A673 (cell line): ENCODE data around the gene NBPF3. TPM values are rescaled to one million over a fixed set of nuclear protein-coding genes. Genes with fewer than 3 reads are reported as not detected.
"Not testable (repeated sequence)": the region's sequence is repeated elsewhere in the genome, so short reads cannot be mapped to it uniquely, and the experiment has no call there.

Experiments
- BruUV-seq: library from RNA; stranded (reverse); fragments of 400-500 nt; replicated peaks from 2 replicates; lab custom pipeline; 2021; lab: Mats Ljungman, UMichigan
- CTCF ChIA-PET: fragments of 300-600 bp; sonication (Branson Sonifier 250); formaldehyde crosslinking; loops from one replicate; lab custom pipeline; 2022; ENCODE audit warnings: antibody characterized with exemption; lab: Charles Lee
- POLR2A ChIA-PET: fragments of 300-600 bp; sonication (Branson Sonifier 250); formaldehyde crosslinking; loops from one replicate; lab custom pipeline; 2022; ENCODE audit warnings: antibody characterized with exemption; ENCODE audit not compliant: low non-redundant PET; lab: Charles Lee
- DNase-seq: peaks from one replicate; pipeline ENCODE4 v3.0.0-alpha.2; 2015; ENCODE audit warnings: low spot score
- H3K27ac ChIP-seq: fragments of 200-600 bp; sonication (generic); 2 replicates; pipeline ENCODE4 v1.5.1; 2016; ENCODE audit warnings: mixed run types, low read depth, mild to moderate bottlenecking, mixed read lengths, antibody characterized with exemption, low read length; ENCODE audit not compliant: poor library complexity, severe bottlenecking
- H3K27me3 ChIP-seq: fragments of 200-600 bp; sonication (generic); replicated peaks from 2 replicates; pipeline ENCODE4 v1.6.1; 2017; ENCODE audit warnings: mixed run types, low read depth, mild to moderate bottlenecking, mixed read lengths, antibody characterized with exemption, low read length; ENCODE audit not compliant: insufficient read depth, poor library complexity
- H3K36me3 ChIP-seq: fragments of 200-600 bp; sonication (generic); 2 replicates; pipeline ENCODE4 v1.6.1; 2016; ENCODE audit warnings: mixed run types, mild to moderate bottlenecking, mixed read lengths, antibody characterized with exemption, low read length; ENCODE audit not compliant: insufficient read depth, poor library complexity, severe bottlenecking
- H3K4me1 ChIP-seq: fragments of 200-600 bp; sonication (generic); 2 replicates; pipeline ENCODE4 v1.6.1; 2017; ENCODE audit warnings: mixed run types, mild to moderate bottlenecking, mixed read lengths, antibody characterized with exemption, low read length; ENCODE audit not compliant: insufficient read depth, poor library complexity, severe bottlenecking
- H3K4me3 ChIP-seq: fragments of 200-600 bp; sonication (generic); 2 replicates; pipeline ENCODE4 v1.5.1; 2016; ENCODE audit warnings: low read depth, mixed run types, mild to moderate bottlenecking, mixed read lengths, low read length; ENCODE audit not compliant: poor library complexity, severe bottlenecking
- H3K9me3 ChIP-seq: fragments of 200-600 bp; sonication (generic); 2 replicates; pipeline ENCODE4 v1.6.1; 2016; ENCODE audit warnings: mixed run types, low read depth, mild to moderate bottlenecking, mixed read lengths, antibody characterized with exemption, low read length; ENCODE audit not compliant: poor library complexity, severe bottlenecking
- EZH2 ChIP-seq: fragments of 200-600 bp; sonication (generic); IDR thresholded peaks from 2 replicates; pipeline ENCODE4 v1.6.1; 2017; ENCODE audit warnings: borderline replicate concordance, low read depth, mild to moderate bottlenecking, mixed read lengths, antibody characterized with exemption, low read length; ENCODE audit not compliant: poor library complexity, severe bottlenecking
- intact Hi-C: fragments of 100-400 bp; cut with micrococcal nuclease; formaldehyde crosslinking; loops from one replicate; pipeline ENCODE4 v1.10.0; 2022; ENCODE audit not compliant: unreplicated experiment
- total RNA-seq: library from RNA; stranded (reverse); gene quantifications from 2 replicates; pipeline ENCODE4 v1.2.3, GENCODE V29; 2021
- TF ChIP-seq, protein P1 (sequence below): fragments of 300-800, 200-600 bp; sonication (generic); conservative IDR thresholded peaks from 2 replicates; pipeline ENCODE4 v1.5.1; 2017; ENCODE audit warnings: low read depth, mild to moderate bottlenecking, antibody characterized with exemption, low read length, moderate library complexity, mixed read lengths

NBPF3 gene
- total RNA-seq, 1 experiment from 2014 or later, result 12.9 TPM

DNA sequence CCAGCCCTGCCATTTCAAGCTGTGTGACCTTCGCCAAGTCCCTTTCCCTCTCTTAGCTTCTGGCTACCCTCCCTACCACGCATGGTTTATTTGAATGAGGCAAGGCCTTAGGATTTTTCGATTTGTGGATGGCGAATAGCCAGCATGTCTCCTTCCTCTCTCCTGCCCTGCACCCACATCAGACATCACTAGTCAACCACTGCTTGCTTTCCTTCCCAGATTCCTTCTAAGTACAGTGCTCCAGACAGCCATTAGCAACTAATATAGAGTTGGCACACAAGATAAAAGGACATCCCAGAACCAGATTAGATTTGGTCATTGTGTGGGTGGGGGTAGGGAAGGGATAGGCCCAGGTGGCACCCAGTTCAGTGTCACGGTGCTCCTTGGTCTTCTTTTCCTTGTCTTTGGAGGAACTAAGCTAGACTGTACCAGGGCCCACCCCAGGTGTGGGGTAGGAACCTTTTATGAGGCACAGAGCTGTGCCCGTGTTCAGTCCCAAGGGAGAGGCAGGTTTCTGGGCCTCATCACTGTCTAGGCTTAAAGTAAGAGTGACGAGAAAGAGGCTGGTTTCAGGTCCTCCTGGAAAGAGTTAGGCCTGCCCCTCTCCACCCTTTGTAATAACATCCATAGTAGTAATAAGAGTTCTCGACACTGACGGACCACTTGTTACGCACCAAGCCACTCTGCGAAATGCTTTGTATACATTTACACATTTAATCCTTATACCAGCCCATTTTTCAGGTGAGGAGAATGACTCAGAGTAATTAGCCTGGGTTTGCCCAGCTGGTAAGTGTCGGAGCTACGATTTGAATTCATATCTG, 77.9 kb downstream of the NBPF3 start:
- no peak overlapping the region for H3K27ac ChIP-seq
- no peak for TF ChIP-seq EZH2
- TF ChIP-seq, protein P1, sequence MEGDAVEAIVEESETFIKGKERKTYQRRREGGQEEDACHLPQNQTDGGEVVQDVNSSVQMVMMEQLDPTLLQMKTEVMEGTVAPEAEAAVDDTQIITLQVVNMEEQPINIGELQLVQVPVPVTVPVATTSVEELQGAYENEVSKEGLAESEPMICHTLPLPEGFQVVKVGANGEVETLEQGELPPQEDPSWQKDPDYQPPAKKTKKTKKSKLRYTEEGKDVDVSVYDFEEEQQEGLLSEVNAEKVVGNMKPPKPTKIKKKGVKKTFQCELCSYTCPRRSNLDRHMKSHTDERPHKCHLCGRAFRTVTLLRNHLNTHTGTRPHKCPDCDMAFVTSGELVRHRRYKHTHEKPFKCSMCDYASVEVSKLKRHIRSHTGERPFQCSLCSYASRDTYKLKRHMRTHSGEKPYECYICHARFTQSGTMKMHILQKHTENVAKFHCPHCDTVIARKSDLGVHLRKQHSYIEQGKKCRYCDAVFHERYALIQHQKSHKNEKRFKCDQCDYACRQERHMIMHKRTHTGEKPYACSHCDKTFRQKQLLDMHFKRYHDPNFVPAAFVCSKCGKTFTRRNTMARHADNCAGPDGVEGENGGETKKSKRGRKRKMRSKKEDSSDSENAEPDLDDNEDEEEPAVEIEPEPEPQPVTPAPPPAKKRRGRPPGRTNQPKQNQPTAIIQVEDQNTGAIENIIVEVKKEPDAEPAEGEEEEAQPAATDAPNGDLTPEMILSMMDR, result no peak
- BruUV-seq, result no TSS peak
- H3K4me1 ChIP-seq, result no peaks in the 10 kb centered on the region
- no peak overlapping the region for H3K4me3 ChIP-seq
- H3K27me3 ChIP-seq, result no peaks in the 10 kb centered on the region
- no peaks in the 10 kb centered on the region for H3K36me3 ChIP-seq
- POLR2A ChIA-PET, result interaction anchor here (0.6 kb wide), 1 partner anchor 1752 kb away, joined by 4 read pairs; no protein-coding TSS in a partner anchor
- no peak for DNase-seq
- CTCF ChIA-PET, result interaction anchor here (0.7 to 1.2 kb wide), 2 partner anchors 9 to 142 kb away, joined by 3 to 5 read pairs; partner anchors contain the start of gene ALPL
- intact Hi-C loops, result loop anchor here (10.0 kb wide), 1 partner anchor 283 kb away; no protein-coding TSS in a partner anchor
- H3K9me3 ChIP-seq, result no peaks in the 10 kb centered on the region

DNA sequence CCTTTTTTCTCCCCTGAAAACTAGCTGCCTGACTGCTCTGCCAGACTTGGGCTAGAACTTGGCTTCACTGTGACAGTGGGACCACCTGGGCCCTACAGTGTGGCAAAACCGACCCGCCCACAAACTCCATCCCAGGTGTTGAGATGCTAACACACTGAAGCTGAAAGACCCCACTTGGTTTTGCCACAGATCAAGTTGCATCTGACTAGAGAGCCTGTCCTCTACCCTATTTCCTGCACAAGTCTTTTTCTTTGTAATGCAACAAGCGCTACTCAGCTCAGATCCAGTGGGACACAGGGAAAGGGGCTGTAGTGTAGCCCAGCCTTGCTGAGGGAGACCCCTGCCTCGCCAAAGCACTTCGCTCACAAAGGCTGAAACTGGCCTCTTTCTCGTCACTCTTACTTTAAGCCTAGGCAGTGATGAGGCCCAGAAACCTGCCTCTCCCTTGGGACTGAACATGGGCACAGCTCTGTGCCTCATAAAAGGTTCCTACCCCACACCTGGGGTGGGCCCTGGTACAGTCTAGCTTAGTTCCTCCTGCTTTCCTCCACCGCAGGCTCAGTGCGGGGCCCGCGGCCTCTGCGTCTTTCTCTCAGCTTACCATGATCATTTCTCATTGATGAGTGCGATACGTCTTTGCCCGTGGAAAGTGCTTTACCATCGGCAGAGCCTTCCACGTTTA, 79.0 kb downstream of the NBPF3 start:
- intact Hi-C loops, result loop anchor here (10.0 kb wide), 1 partner anchor 284 kb away; no protein-coding TSS in a partner anchor
- Histone ChIP-seq H3K9me3 (no peaks in the 10 kb centered on the region), H3K27ac (no peak overlapping the region), H3K4me1 (no peaks in the 10 kb centered on the region), H3K27me3 (no peaks in the 10 kb centered on the region), H3K4me3 (no peak overlapping the region), H3K36me3 (no peaks in the 10 kb centered on the region)
- DNase-seq, result no peak
- ChIA-PET CTCF (interaction anchor here (0.7 kb wide), 1 partner anchor 141 kb away, joined by 5 read pairs; no protein-coding TSS in a partner anchor), POLR2A (no interaction called here)
- no TSS peak for BruUV-seq
- TF ChIP-seq EZH2, result no peak
- TF ChIP-seq, protein P1, result no peak

DNA sequence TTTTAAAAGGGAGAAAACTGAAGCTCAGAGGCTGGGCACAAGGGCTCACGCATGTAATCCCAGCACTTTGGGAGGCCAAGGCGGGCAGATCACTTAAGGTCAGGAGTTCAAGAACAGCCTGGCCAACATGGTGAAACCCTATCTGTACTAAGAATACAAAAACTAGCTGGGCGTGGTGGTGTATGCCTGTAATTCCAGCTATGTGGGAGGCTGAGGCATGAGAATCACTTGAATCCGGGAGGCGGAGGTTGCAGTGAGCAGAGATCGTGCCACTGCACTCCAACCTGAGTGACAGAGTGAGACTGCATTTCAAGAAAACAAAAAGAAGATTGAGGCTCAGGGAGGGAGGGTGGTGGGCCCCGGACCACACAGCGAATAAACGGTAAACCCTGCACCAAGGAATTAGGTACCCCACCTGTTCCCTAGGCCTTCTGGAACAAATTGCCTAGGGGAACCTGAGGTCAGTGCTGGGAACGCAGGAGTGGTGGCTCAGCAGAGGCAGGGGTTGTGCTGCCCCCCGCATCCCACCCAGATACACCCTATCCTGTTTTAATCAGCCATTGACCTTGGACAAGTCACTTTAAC, 79.6 kb downstream of the NBPF3 start:
- CTCF ChIA-PET, BruUV-seq: not testable (repeated sequence)

More for the DNA sequence above, 79.6 kb downstream of the NBPF3 start:
- intact Hi-C loops, result loop anchor here (10.0 kb wide), 1 partner anchor 285 kb away; no protein-coding TSS in a partner anchor
- DNase-seq, H3K27me3 ChIP-seq, H3K4me3 ChIP-seq, H3K36me3 ChIP-seq, H3K27ac ChIP-seq, H3K9me3 ChIP-seq, H3K4me1 ChIP-seq, POLR2A ChIA-PET: not testable (repeated sequence)
